H9 (cell line): ENCODE results near the gene IFIH1. TPM values are rescaled to one million over a fixed set of nuclear protein-coding genes. Genes with fewer than 3 reads are reported as not detected.

Experiments
- DNase-seq: peaks from one replicate; pipeline ENCODE4 v3.0.0-alpha.2; 2017
- H2AFZ ChIP-seq: one replicate; pipeline ENCODE4 v1.6.1; 2013; ENCODE audit warnings: mild to moderate bottlenecking, low read length, control low read depth, moderate library complexity
- H2AK5ac ChIP-seq: 2 replicates; pipeline ENCODE4 v1.6.1; 2013; ENCODE audit warnings: low read length, control low read depth, mixed read lengths; ENCODE audit not compliant: insufficient read length
- H2BK120ac ChIP-seq: one replicate; pipeline ENCODE4 v1.6.1; 2013; ENCODE audit warnings: low read depth, mild to moderate bottlenecking, low read length, control low read depth, inconsistent platforms; ENCODE audit not compliant: poor library complexity, severe bottlenecking
- H2BK12ac ChIP-seq: 2 replicates; pipeline ENCODE4 v1.6.1; 2013; ENCODE audit warnings: low read length, control low read depth, mixed read lengths, low read depth; ENCODE audit not compliant: insufficient read length
- H2BK15ac ChIP-seq: 2 replicates; pipeline ENCODE4 v1.6.1; 2013; ENCODE audit warnings: low read depth, low read length, control low read depth
- H2BK20ac ChIP-seq: one replicate; pipeline ENCODE4 v1.6.1; 2013; ENCODE audit warnings: low read depth, mild to moderate bottlenecking, low read length, control low read depth, inconsistent platforms; ENCODE audit not compliant: poor library complexity, severe bottlenecking
- H2BK5ac ChIP-seq: 2 replicates; pipeline ENCODE4 v1.6.1; 2013; ENCODE audit warnings: low read length, control low read depth, mixed read lengths; ENCODE audit not compliant: insufficient read length
- H3K14ac ChIP-seq: 2 replicates; pipeline ENCODE4 v1.6.1; 2013; ENCODE audit warnings: low read length, control low read depth; ENCODE audit not compliant: insufficient read depth
- H3K18ac ChIP-seq: 2 replicates; pipeline ENCODE4 v1.6.1; 2013; ENCODE audit warnings: low read depth, mild to moderate bottlenecking, mixed read lengths, low read length, control low read depth; ENCODE audit not compliant: insufficient read length
- H3K23ac ChIP-seq: 2 replicates; pipeline ENCODE4 v1.6.1; 2013; ENCODE audit warnings: low read length, control low read depth, mixed read lengths, low read depth; ENCODE audit not compliant: insufficient read length
- H3K23me2 ChIP-seq: 2 replicates; pipeline ENCODE4 v1.6.1; 2013; ENCODE audit warnings: low read depth, mild to moderate bottlenecking, mixed read lengths, low read length, control low read depth; ENCODE audit not compliant: insufficient read length, poor library complexity, severe bottlenecking
- H3K27ac ChIP-seq: 2 replicates; pipeline ENCODE4 v1.5.1; 2013; ENCODE audit warnings: low read length, control low read depth, mixed read lengths, low read depth; ENCODE audit not compliant: insufficient read length
- H3K27me3 ChIP-seq: 2 replicates; pipeline ENCODE4 v1.6.1; 2013; ENCODE audit warnings: low read length, control low read depth, inconsistent platforms; ENCODE audit not compliant: insufficient read depth
- H3K4ac ChIP-seq: 2 replicates; pipeline ENCODE4 v1.6.1; 2013; ENCODE audit warnings: low read depth, mild to moderate bottlenecking, control low read depth, inconsistent platforms, low read length, moderate library complexity
- H3K4me1 ChIP-seq: 2 replicates; pipeline ENCODE4 v1.6.1; 2013; ENCODE audit warnings: low read length, control low read depth, inconsistent platforms; ENCODE audit not compliant: insufficient read depth
- H3K4me2 ChIP-seq: 2 replicates; pipeline ENCODE4 v1.6.1; 2013; ENCODE audit warnings: low read length, control low read depth, mixed read lengths; ENCODE audit not compliant: insufficient read length, insufficient read depth
- H3K56ac ChIP-seq: 2 replicates; pipeline ENCODE4 v1.6.1; 2013; ENCODE audit warnings: low read depth, mild to moderate bottlenecking, mixed read lengths, low read length, control low read depth; ENCODE audit not compliant: insufficient read length
- H3K79me1 ChIP-seq: 2 replicates; pipeline ENCODE4 v1.6.1; 2013; ENCODE audit warnings: low read depth, mild to moderate bottlenecking, moderate library complexity, low read length, control low read depth, inconsistent platforms; ENCODE audit not compliant: insufficient read depth, poor library complexity, severe bottlenecking
- H3K79me2 ChIP-seq: 2 replicates; pipeline ENCODE4 v1.6.1; 2013; ENCODE audit warnings: low read length, control low read depth, inconsistent platforms; ENCODE audit not compliant: insufficient read depth
- H3K9ac ChIP-seq: 2 replicates; pipeline ENCODE4 v1.6.1; 2013; ENCODE audit warnings: low read length, control low read depth, mixed read lengths; ENCODE audit not compliant: insufficient read length; ENCODE audit errors: extremely low read depth
- H3K9me3 ChIP-seq: one replicate; pipeline ENCODE4 v1.6.1; 2013; ENCODE audit warnings: low read depth, low read length, inconsistent platforms; ENCODE audit not compliant: control insufficient read depth
- H3T11ph ChIP-seq: one replicate; pipeline ENCODE4 v1.6.1; 2013; ENCODE audit warnings: mild to moderate bottlenecking, low read length, control low read depth, inconsistent platforms
- H4K20me1 ChIP-seq: one replicate; pipeline ENCODE4 v1.6.1; 2013; ENCODE audit not compliant: control insufficient read depth, insufficient read length, insufficient read depth
- H4K5ac ChIP-seq: 2 replicates; pipeline ENCODE4 v1.6.1; 2013; ENCODE audit warnings: low read depth, mild to moderate bottlenecking, mixed read lengths, low read length, control low read depth; ENCODE audit not compliant: insufficient read length
- H4K8ac ChIP-seq: replicated peaks from 2 replicates; pipeline ENCODE4 v1.6.1; 2013; ENCODE audit warnings: low read length, control low read depth, mixed read lengths, low read depth; ENCODE audit not compliant: insufficient read length
- H4K91ac ChIP-seq: 2 replicates; pipeline ENCODE4 v1.6.1; 2013; ENCODE audit warnings: low read depth, mild to moderate bottlenecking, moderate library complexity, mixed read lengths, low read length, control low read depth; ENCODE audit not compliant: insufficient read length
- H3K27ac Mint-ChIP-seq, 3 experiments: 2 replicates in 2 of 3; 3 replicates in 1 of 3; pipeline ENCODE4 v1.8.0; 2020 to 2021; ENCODE audit warnings: mixed read lengths in 3 of 3, mild to moderate bottlenecking in 1 of 3, moderate library complexity in 1 of 3
- H3K27me3 Mint-ChIP-seq: 2 replicates; pipeline ENCODE4 v1.8.0; 2021; ENCODE audit warnings: low read depth, mild to moderate bottlenecking, moderate library complexity, mixed read lengths
- H3K36me3 Mint-ChIP-seq, 3 experiments: 2 replicates in 2 of 3; 3 replicates in 1 of 3; pipeline ENCODE4 v1.8.0; 2020 to 2021; ENCODE audit warnings: low read depth in 3 of 3, mixed read lengths in 3 of 3; ENCODE audit not compliant: insufficient read depth in 1 of 3
- H3K4me1 Mint-ChIP-seq, 2 experiments: 2 replicates each; pipeline ENCODE4 v1.8.0; 2020; ENCODE audit warnings: mixed read lengths in 2 of 2
- H3K4me3 Mint-ChIP-seq, 2 experiments: 2 replicates in 1 of 2; 3 replicates in 1 of 2; pipeline ENCODE4 v1.8.0; 2020 to 2021; ENCODE audit warnings: mild to moderate bottlenecking in 2 of 2, mixed read lengths in 2 of 2, moderate library complexity in 1 of 2
- H3K9me3 Mint-ChIP-seq, 2 experiments: 2 replicates in 1 of 2; 3 replicates in 1 of 2; pipeline ENCODE4 v1.8.0; 2020; ENCODE audit warnings: mild to moderate bottlenecking in 2 of 2, mixed read lengths in 2 of 2, moderate library complexity in 1 of 2
- CTCF ChIP-seq: fragments of 200-600 bp; sonication (generic); conservative IDR thresholded peaks from 3 replicates; pipeline ENCODE4 v1.8.0; 2021; ENCODE audit warnings: antibody characterized with exemption, mild to moderate bottlenecking
- WGBS: extraction: QIAGEN DNeasy Blood & Tissue Kit; methylation state at CpG from one replicate; pipeline ENCODE4 v1.1.7; 2013; ENCODE audit warnings: missing lambda C conversion rate, low lambda C conversion rate, mixed read lengths; ENCODE audit not compliant: insufficient read length; ENCODE audit errors: extremely low coverage; 5-methylcytosine and 5-hydroxymethylcytosine counted together
- total RNA-seq: library from RNA; stranded (reverse); gene quantifications from 2 replicates; pipeline ENCODE4 v1.2.1, GENCODE V29; 2021

The IFIH1 gene
- total RNA-seq, 1 experiment from 2014 or later: 0.81 TPM

DNA sequence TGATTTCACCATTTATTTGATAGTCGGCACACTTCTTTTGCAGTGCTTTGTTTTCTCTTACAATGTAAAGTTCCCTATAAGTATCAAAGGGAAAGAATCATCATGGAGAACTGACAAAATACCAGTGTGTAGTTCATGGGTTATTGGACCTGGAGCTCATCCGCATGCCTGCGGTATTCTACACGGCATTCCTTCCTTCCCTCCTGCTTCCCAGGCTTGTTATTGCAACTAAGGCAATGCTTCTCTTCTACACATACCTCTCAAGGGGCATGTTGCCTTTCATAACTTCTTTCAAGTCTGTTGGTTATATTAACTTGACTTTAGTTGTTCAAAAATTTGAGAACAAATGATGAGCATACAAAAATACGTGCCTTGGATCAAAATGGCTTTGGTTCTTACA lies 51.0 kb downstream of the IFIH1 start:
- no peak overlapping the region for H3K27ac ChIP-seq
- no peak overlapping the region for H3K56ac ChIP-seq
- H3K9ac ChIP-seq: no peak overlapping the region
- no peak overlapping the region for H2BK15ac ChIP-seq
- TF ChIP-seq CTCF: no peak
- no peak overlapping the region for H3K18ac ChIP-seq
- no peak overlapping the region for H3K4me3 Mint-ChIP-seq
- H2BK120ac ChIP-seq: no peak overlapping the region
- no peak overlapping the region for H2AK5ac ChIP-seq
- H2BK12ac ChIP-seq: no peak overlapping the region
- H3K23me2 ChIP-seq: no peaks in the 10 kb centered on the region
- no peaks in the 10 kb centered on the region for H4K20me1 ChIP-seq
- H3K27ac Mint-ChIP-seq: no peak overlapping the region
- H3K36me3 Mint-ChIP-seq: no peaks in the 10 kb centered on the region
- no peak overlapping the region for H2AFZ ChIP-seq
- H3K4me2 ChIP-seq: no peak overlapping the region
- no peak overlapping the region for H4K8ac ChIP-seq
- no peaks in the 10 kb centered on the region for H3K79me2 ChIP-seq
- no peak overlapping the region for H3T11ph ChIP-seq
- no peaks in the 10 kb centered on the region for H3K9me3 Mint-ChIP-seq
- H2BK20ac ChIP-seq: no peak overlapping the region
- no peaks in the 10 kb centered on the region for H3K79me1 ChIP-seq
- no peak overlapping the region for H3K14ac ChIP-seq
- no peak overlapping the region for H3K4ac ChIP-seq
- no peaks in the 10 kb centered on the region for H3K27me3 ChIP-seq
- H2BK5ac ChIP-seq: no peak overlapping the region
- H3K9me3 ChIP-seq: no peaks in the 10 kb centered on the region
- no peak for DNase-seq
- no peak overlapping the region for H4K91ac ChIP-seq
- no peak overlapping the region for H4K5ac ChIP-seq
- H3K4me1 Mint-ChIP-seq: no peaks in the 10 kb centered on the region
- no peak overlapping the region for H3K23ac ChIP-seq
- no peaks in the 10 kb centered on the region for H3K27me3 Mint-ChIP-seq
- no peaks in the 10 kb centered on the region for H3K4me1 ChIP-seq
- no CpG with 5 or more reads among the region's 5 CpGs for WGBS
